HEK293 (cell line): ENCODE measurements around the gene CHST15.

Experiments used
- CTCF ChIA-PET: fragments of 350-600 bp; formaldehyde crosslinking; extraction: SDS; loops from one replicate; lab custom pipeline; 2021; ENCODE audit warnings: antibody characterized with exemption; lab: Yijun Ruan, JAX
- POLR2A ChIA-PET: fragments of 300-600 bp; formaldehyde crosslinking; extraction: SDS; loops from one replicate; lab custom pipeline; 2020; ENCODE audit warnings: antibody characterized with exemption, inconsistent platforms; lab: Yijun Ruan, JAX
- H3K27ac ChIP-seq: fragments of 200-500 bp; sonication (Bioruptor generic); 2 replicates; pipeline ENCODE4 v1.5.1; 2014; ENCODE audit warnings: low read depth, low read length, control low read depth, inconsistent platforms; ENCODE audit errors: extremely low read depth
- H3K36me3 ChIP-seq, 2 experiments: fragments of 200-500 bp in 1 of 2; sonication (Bioruptor generic) in 1 of 2; 1 replicate in 1 of 2; 2 replicates in 1 of 2; pipeline ENCODE4 v1.5.1; 2014 to 2017; ENCODE audit warnings: inconsistent platforms in 2 of 2, low read length in 2 of 2; ENCODE audit not compliant: control insufficient read depth in 2 of 2, insufficient read depth in 1 of 2
- H3K4me1 ChIP-seq: fragments of 200-500 bp; sonication (Bioruptor generic); 2 replicates; pipeline ENCODE4 v1.5.1; 2014; ENCODE audit warnings: mild to moderate bottlenecking, low read length, inconsistent platforms; ENCODE audit not compliant: control insufficient read depth, insufficient read depth
- H3K4me3 ChIP-seq: 2 replicates; pipeline ENCODE4 v1.5.1; 2011; ENCODE audit warnings: low read depth, mild to moderate bottlenecking, control low read depth, low read length, moderate library complexity
- H3K9me3 ChIP-seq: fragments of 200-500 bp; sonication (Bioruptor generic); 2 replicates; pipeline ENCODE4 v1.5.1; 2014; ENCODE audit warnings: low read depth, low read length, inconsistent platforms; ENCODE audit not compliant: control insufficient read depth, insufficient read depth
- AEBP2 ChIP-seq: fragments of 450-650 bp; formaldehyde crosslinking; IDR thresholded peaks from 2 replicates; pipeline ENCODE4 v1.5.1; 2016; ENCODE audit warnings: missing biosample characterization, missing genetic modification characterization, borderline replicate concordance
- FEZF1 ChIP-seq: fragments of 450-650 bp; formaldehyde crosslinking; IDR thresholded peaks from 2 replicates; pipeline ENCODE4 v1.5.1; 2016; ENCODE audit warnings: missing biosample characterization, missing genetic modification characterization
- GLI4 ChIP-seq: fragments of 450-650 bp; formaldehyde crosslinking; IDR thresholded peaks from 2 replicates; pipeline ENCODE4 v1.5.1; 2016; ENCODE audit warnings: missing biosample characterization, missing genetic modification characterization
- GLIS1 ChIP-seq: fragments of 450-650 bp; formaldehyde crosslinking; IDR thresholded peaks from 2 replicates; pipeline ENCODE4 v1.5.1; 2016; ENCODE audit warnings: missing biosample characterization, missing genetic modification characterization
- OVOL3 ChIP-seq: fragments of 450-650 bp; formaldehyde crosslinking; IDR thresholded peaks from 2 replicates; pipeline ENCODE4 v1.5.1; 2016; ENCODE audit warnings: missing biosample characterization, missing genetic modification characterization
- PRDM4 ChIP-seq: fragments of 450-650 bp; formaldehyde crosslinking; IDR thresholded peaks from 2 replicates; pipeline ENCODE4 v1.5.1; 2017; ENCODE audit warnings: missing biosample characterization, missing genetic modification characterization
- ZBTB1 ChIP-seq: fragments of 450-650 bp; formaldehyde crosslinking; IDR thresholded peaks from 2 replicates; pipeline ENCODE4 v1.5.1; 2016; ENCODE audit warnings: missing biosample characterization, missing genetic modification characterization
- ZIC2 ChIP-seq: fragments of 450-650 bp; formaldehyde crosslinking; IDR thresholded peaks from 2 replicates; pipeline ENCODE4 v1.5.1; 2016; ENCODE audit warnings: missing biosample characterization, missing genetic modification characterization
- ZNF121 ChIP-seq: fragments of 450-650 bp; formaldehyde crosslinking; IDR thresholded peaks from 2 replicates; pipeline ENCODE4 v1.5.1; 2016; ENCODE audit warnings: missing biosample characterization, missing genetic modification characterization
- ZNF184 ChIP-seq: fragments of 450-650 bp; IDR thresholded peaks from 2 replicates; pipeline ENCODE4 v1.5.1; 2018; ENCODE audit warnings: missing biosample characterization, mild to moderate bottlenecking, missing genetic modification characterization
- ZNF2 ChIP-seq: fragments of 450-650 bp; formaldehyde crosslinking; IDR thresholded peaks from 2 replicates; pipeline ENCODE4 v1.5.1; 2016; ENCODE audit warnings: missing biosample characterization, missing genetic modification characterization
- ZNF558 ChIP-seq: fragments of 450-650 bp; formaldehyde crosslinking; IDR thresholded peaks from 2 replicates; pipeline ENCODE4 v1.5.1; 2016; ENCODE audit warnings: missing biosample characterization, missing genetic modification characterization
- ZNF654 ChIP-seq: fragments of 450-650 bp; formaldehyde crosslinking; IDR thresholded peaks from 2 replicates; pipeline ENCODE4 v1.5.1; 2016; ENCODE audit warnings: low read depth, missing biosample characterization, missing genetic modification characterization
- ZNF776 ChIP-seq: fragments of 450-650 bp; formaldehyde crosslinking; IDR thresholded peaks from 2 replicates; pipeline ENCODE4 v1.5.0; 2017; ENCODE audit warnings: missing biosample characterization, missing genetic modification characterization, borderline replicate concordance
- ZNF791 ChIP-seq: fragments of 450-650 bp; formaldehyde crosslinking; IDR thresholded peaks from 2 replicates; pipeline ENCODE4 v1.5.1; 2016; ENCODE audit warnings: missing biosample characterization, missing genetic modification characterization
- ZNF792 ChIP-seq: fragments of 450-650 bp; formaldehyde crosslinking; IDR thresholded peaks from 2 replicates; pipeline ENCODE4 v1.5.1; 2016; ENCODE audit warnings: missing biosample characterization, missing genetic modification characterization
- TF ChIP-seq, protein P1 (sequence below): fragments of 450-650 bp; formaldehyde crosslinking; IDR thresholded peaks from 2 replicates; pipeline ENCODE4 v1.5.1; 2016; ENCODE audit warnings: missing biosample characterization, missing genetic modification characterization, low read depth
- TF ChIP-seq, protein P2 (sequence below): fragments of 450-650 bp; formaldehyde crosslinking; optimal IDR thresholded peaks from 2 replicates; pipeline ENCODE3; 2016; ENCODE audit warnings: missing biosample characterization, mild to moderate bottlenecking, missing genetic modification characterization
- TF ChIP-seq, protein P3 (sequence below): fragments of 450-650 bp; formaldehyde crosslinking; IDR thresholded peaks from 2 replicates; pipeline ENCODE4 v1.5.1; 2016; ENCODE audit warnings: missing biosample characterization, missing genetic modification characterization
- TF ChIP-seq, protein P4 (sequence below): fragments of 450-650 bp; formaldehyde crosslinking; IDR thresholded peaks from 2 replicates; pipeline ENCODE4 v1.5.1; 2016; ENCODE audit warnings: missing biosample characterization, missing genetic modification characterization

CHST15 gene

GRCh38 chr10:124109261-124109660 lies 15.9 kb upstream of the CHST15 start (continued):
- TF ChIP-seq, protein P1, sequence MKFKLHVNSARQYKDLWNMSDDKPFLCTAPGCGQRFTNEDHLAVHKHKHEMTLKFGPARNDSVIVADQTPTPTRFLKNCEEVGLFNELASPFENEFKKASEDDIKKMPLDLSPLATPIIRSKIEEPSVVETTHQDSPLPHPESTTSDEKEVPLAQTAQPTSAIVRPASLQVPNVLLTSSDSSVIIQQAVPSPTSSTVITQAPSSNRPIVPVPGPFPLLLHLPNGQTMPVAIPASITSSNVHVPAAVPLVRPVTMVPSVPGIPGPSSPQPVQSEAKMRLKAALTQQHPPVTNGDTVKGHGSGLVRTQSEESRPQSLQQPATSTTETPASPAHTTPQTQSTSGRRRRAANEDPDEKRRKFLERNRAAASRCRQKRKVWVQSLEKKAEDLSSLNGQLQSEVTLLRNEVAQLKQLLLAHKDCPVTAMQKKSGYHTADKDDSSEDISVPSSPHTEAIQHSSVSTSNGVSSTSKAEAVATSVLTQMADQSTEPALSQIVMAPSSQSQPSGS (tag by site-specific recombination), result no peak
- TF ChIP-seq, all 188 proteins: peak for 0

- no peak overlapping the region for H3K27ac ChIP-seq
- no peaks in the 10 kb centered on the region for H3K36me3 ChIP-seq
- ChIA-PET CTCF (interaction anchor here (0.6 to 1.9 kb wide), 3 partner anchors 16 to 417 kb away, joined by 3 to 5 read pairs (median 3); no protein-coding TSS in a partner anchor), POLR2A (no interaction called here)
- no peaks in the 10 kb centered on the region for H3K9me3 ChIP-seq
- no peak overlapping the region for H3K4me3 ChIP-seq
- H3K4me1 ChIP-seq, result peaks cover 15% of the 10 kb centered on the region
- TF ChIP-seq, protein P2, sequence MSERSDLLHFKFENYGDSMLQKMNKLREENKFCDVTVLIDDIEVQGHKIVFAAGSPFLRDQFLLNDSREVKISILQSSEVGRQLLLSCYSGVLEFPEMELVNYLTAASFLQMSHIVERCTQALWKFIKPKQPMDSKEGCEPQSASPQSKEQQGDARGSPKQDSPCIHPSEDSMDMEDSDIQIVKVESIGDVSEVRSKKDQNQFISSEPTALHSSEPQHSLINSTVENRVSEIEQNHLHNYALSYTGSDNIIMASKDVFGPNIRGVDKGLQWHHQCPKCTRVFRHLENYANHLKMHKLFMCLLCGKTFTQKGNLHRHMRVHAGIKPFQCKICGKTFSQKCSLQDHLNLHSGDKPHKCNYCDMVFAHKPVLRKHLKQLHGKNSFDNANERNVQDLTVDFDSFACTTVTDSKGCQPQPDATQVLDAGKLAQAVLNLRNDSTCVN (tag by site-specific recombination), result no peak
- TF ChIP-seq AEBP2 (tag by site-specific recombination), result no peak
- peak; percentile 20; the same call in 1 of the 2 replicates for TF ChIP-seq ZIC2
Measured at GRCh38 chr10:124107072-124107471, 13.7 kb upstream of the CHST15 start.

- TF ChIP-seq ZBTB1 (tag by site-specific recombination), result no peak
- TF ChIP-seq, protein P3, sequence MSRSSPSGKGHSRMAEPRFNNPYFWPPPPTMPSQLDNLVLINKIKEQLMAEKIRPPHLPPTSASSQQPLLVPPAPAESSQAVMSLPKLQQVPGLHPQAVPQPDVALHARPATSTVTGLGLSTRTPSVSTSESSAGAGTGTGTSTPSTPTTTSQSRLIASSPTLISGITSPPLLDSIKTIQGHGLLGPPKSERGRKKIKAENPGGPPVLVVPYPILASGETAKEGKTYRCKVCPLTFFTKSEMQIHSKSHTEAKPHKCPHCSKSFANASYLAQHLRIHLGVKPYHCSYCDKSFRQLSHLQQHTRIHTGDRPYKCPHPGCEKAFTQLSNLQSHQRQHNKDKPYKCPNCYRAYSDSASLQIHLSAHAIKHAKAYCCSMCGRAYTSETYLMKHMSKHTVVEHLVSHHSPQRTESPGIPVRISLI (tag by site-specific recombination), result no peak
- TF ChIP-seq, protein P4, sequence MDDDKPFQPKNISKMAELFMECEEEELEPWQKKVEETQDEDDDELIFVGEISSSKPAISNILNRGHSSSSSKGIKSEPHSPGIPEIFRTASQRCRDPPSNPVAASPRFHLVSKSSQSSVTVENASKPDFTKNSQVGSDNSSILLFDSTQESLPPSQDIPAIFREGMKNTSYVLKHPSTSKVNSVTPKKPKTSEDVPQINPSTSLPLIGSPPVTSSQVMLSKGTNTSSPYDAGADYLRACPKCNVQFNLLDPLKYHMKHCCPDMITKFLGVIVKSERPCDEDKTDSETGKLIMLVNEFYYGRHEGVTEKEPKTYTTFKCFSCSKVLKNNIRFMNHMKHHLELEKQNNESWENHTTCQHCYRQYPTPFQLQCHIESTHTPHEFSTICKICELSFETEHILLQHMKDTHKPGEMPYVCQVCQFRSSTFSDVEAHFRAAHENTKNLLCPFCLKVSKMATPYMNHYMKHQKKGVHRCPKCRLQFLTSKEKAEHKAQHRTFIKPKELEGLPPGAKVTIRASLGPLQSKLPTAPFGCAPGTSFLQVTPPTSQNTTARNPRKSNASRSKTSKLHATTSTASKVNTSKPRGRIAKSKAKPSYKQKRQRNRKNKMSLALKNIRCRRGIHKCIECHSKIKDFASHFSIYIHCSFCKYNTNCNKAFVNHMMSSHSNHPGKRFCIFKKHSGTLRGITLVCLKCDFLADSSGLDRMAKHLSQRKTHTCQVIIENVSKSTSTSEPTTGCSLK (tag by site-specific recombination), result no peak
- TF ChIP-seq PRDM4 (tag by site-specific recombination), result no peak
- TF ChIP-seq ZNF121 (tag by site-specific recombination), result no peak
- TF ChIP-seq ZNF2 (tag by site-specific recombination), result no peak
- peak; percentile 64 for TF ChIP-seq GLIS1 (tag by site-specific recombination)
- TF ChIP-seq ZNF776 (tag by site-specific recombination), result no peak
- no peak for TF ChIP-seq ZNF184 (tag by site-specific recombination)
- TF ChIP-seq ZNF791 (tag by site-specific recombination), result no peak
- no peak for TF ChIP-seq GLI4 (tag by site-specific recombination)
- TF ChIP-seq FEZF1, result peak; percentile 29; the same call in 1 of the 2 replicates
- no peak for TF ChIP-seq ZNF558 (tag by site-specific recombination)
- no peak for TF ChIP-seq ZNF792
- no peak for TF ChIP-seq ZNF654
- TF ChIP-seq OVOL3, result no peak
- TF ChIP-seq, all 188 proteins: peak for 2
- no peak overlapping the region for H3K27ac ChIP-seq
- H3K4me3 ChIP-seq, result no peak overlapping the region
- POLR2A ChIA-PET, result interaction anchor here (1.3 kb wide), 1 partner anchor 14 kb away, joined by 4 read pairs; no protein-coding TSS in a partner anchor
- CTCF ChIA-PET, result interaction anchor here (0.6 to 1.9 kb wide), 5 partner anchors 11 to 416 kb away, joined by 3 to 5 read pairs (median 4); no protein-coding TSS in a partner anchor
- no peaks in the 10 kb centered on the region for H3K36me3 ChIP-seq
- H3K4me1 ChIP-seq, result peaks cover 15% of the 10 kb centered on the region
- no peaks in the 10 kb centered on the region for H3K9me3 ChIP-seq
Measured at GRCh38 chr10:124106241-124106879, 13.0 kb upstream of the CHST15 start.
